Measurements from ENCODE around the gene STUB1.
A peak's percentile ranks its signal among the peaks of the same experiment; 100 is the strongest.
"Not testable (repeated sequence)": the region's sequence is repeated elsewhere in the genome, so short reads cannot be mapped to it uniquely, and the experiment has no call there.

The STUB1 gene

GRCh38 chr16:709566-710499 lies 29.6 kb downstream of the STUB1 start:
- no peak overlapping the region for H3K27ac ChIP-seq
- no peak for TF ChIP-seq CTCF (conservative IDR thresholded peaks at IDR 0.05)

DNA sequence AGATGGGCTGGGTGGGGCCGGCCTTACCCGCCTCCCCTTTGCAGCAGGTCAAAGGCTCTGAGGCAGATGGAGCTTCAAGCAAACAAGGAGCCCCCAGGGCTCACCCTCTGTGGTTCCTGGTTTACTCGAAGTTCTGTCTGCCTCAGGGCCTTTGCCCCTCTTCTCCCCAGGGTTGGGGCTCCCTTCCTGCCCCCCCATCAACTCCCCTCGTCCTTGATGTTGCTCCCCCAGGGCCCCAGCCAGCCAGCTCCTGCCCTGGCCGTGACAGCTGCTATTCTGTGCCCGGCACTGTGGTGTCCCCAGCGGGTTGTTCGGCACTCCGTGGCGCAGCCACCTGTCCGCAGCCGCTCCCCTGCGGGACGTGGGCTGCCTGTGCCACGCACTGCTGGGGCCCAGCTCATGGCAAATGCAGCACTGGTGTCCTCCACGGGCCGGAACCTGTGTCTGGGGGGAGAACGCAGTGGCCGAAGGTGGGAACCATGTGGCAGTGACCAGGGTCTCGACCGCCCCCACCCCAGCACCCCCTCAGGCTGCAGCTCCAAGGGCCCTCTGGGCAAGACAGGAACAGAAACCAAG lies 30.4 kb downstream of the STUB1 start:
- no peak for TF ChIP-seq CTCF (conservative IDR thresholded peaks at IDR 0.05)
- H3K27ac ChIP-seq = no peak overlapping the region

GRCh38 chr16:711084-711483 lies 30.9 kb downstream of the STUB1 start:
- no peak for TF ChIP-seq CTCF (conservative IDR thresholded peaks at IDR 0.05)

GRCh38 chr16:711548-712320 lies 31.5 kb downstream of the STUB1 start:
- peak; percentile 89 for TF ChIP-seq CTCF (conservative IDR thresholded peaks at IDR 0.05)

More at GRCh38 chr16:711084-711483, 30.9 kb downstream of the STUB1 start:
- H3K27ac ChIP-seq = no peak overlapping the region

DNA sequence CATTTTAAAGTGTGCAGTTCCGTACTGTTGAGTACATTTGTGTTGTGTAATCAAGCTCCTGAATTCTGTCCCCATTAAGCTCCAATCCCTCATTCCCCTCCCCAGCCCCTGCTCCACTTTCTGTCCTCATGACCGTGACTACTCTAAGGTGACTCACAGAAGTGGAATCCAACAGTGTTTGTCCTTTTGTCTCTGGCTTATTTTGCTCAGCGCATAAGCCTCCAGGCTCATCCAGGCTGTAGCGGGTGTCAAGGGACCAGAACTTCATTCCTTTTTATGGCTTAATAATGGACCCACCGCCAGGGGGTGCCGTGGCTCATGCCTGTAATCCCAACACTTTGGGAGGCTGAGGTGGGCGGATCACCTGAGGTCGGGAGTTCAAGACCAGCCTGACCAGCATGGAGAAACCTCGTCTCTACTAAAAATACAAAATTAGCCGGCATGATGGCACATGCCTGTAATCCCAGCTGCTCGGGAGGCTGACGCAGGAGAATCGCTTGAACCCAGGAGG lies 32.6 kb downstream of the STUB1 start:
- TF ChIP-seq CTCF (conservative IDR thresholded peaks at IDR 0.05) = peak; percentile 37

More at GRCh38 chr16:711548-712320, 31.5 kb downstream of the STUB1 start:
- H3K27ac ChIP-seq = no peak overlapping the region

GRCh38 chr16:714079-714478 lies 33.9 kb downstream of the STUB1 start:
- TF ChIP-seq CTCF (conservative IDR thresholded peaks at IDR 0.05) = no peak
- H3K27ac ChIP-seq = 0 out of 2 replicates have a peak overlapping the region, but pooled peaks have one; percentile 3

More for the DNA sequence above, 32.6 kb downstream of the STUB1 start:
- not testable (repeated sequence) for H3K27ac ChIP-seq

Measured in VCaP (cell line).